SU-DHL-6 (cell line): Measurements from ENCODE around the gene TTC39C.

ENCODE experiments used
- H2AFZ ChIP-seq: fragments of 200-600 bp; sonication (generic); 2 replicates; pipeline ENCODE4 v1.6.1; 2014; ENCODE audit warnings: low read depth, mild to moderate bottlenecking, moderate library complexity, mixed read lengths, antibody characterized with exemption, low read length; ENCODE audit not compliant: severe bottlenecking
- H3F3A ChIP-seq: fragments of 200-600 bp; shearing (Covaris generic); 2 replicates; pipeline ENCODE4 v1.6.0; 2016; ENCODE audit warnings: antibody characterized with exemption, mild to moderate bottlenecking; ENCODE audit not compliant: insufficient read depth
- H3K27ac ChIP-seq: fragments of 200-600 bp; sonication (generic); 2 replicates; pipeline ENCODE4 v1.5.1; 2016; ENCODE audit warnings: low read depth, mild to moderate bottlenecking, low read length, moderate library complexity, mixed read lengths
- H3K27me3 ChIP-seq: fragments of 200-600 bp; sonication (generic), shearing (Covaris generic); 2 replicates; pipeline ENCODE4 v1.6.0; 2014; ENCODE audit warnings: mild to moderate bottlenecking, low read length
- H3K36me3 ChIP-seq: fragments of 200-600 bp; sonication (generic); 2 replicates; pipeline ENCODE4 v1.6.1; 2014; ENCODE audit warnings: mild to moderate bottlenecking, low read length, mixed read lengths
- H3K4me2 ChIP-seq: fragments of 300-600, 200-600 bp; shearing (Covaris generic), sonication (generic); 2 replicates; pipeline ENCODE4 v1.6.0; 2014; ENCODE audit warnings: low read length, low read depth, mild to moderate bottlenecking; ENCODE audit not compliant: poor library complexity, severe bottlenecking
- H3K4me3 ChIP-seq: fragments of 200-600 bp; sonication (generic); 2 replicates; pipeline ENCODE4 v1.5.1; 2014; ENCODE audit warnings: antibody characterized with exemption, low read length, mild to moderate bottlenecking, mixed read lengths; ENCODE audit not compliant: insufficient read depth, poor library complexity, severe bottlenecking
- H3K79me2 ChIP-seq: fragments of 200-600 bp; sonication (generic); 2 replicates; pipeline ENCODE4 v1.6.1; 2014; ENCODE audit warnings: mild to moderate bottlenecking, low read length, moderate library complexity; ENCODE audit not compliant: insufficient read depth
- H3K9ac ChIP-seq: fragments of 200-600 bp; sonication (generic); 2 replicates; pipeline ENCODE4 v1.7.0; 2014; ENCODE audit warnings: mild to moderate bottlenecking, low read length
- H3K9me2 ChIP-seq: fragments of 200-600 bp; sonication (generic); replicated peaks from 2 replicates; pipeline ENCODE4 v1.6.1; 2014; ENCODE audit warnings: low read length; ENCODE audit not compliant: insufficient read depth
- H3K9me3 ChIP-seq: fragments of 200-600 bp; sonication (generic); 2 replicates; pipeline ENCODE4 v1.6.1; 2014; ENCODE audit warnings: low read length, mixed read lengths; ENCODE audit not compliant: insufficient read depth
- H4K20me1 ChIP-seq: fragments of 200-600 bp; sonication (generic); 2 replicates; pipeline ENCODE4 v1.6.1; 2014; ENCODE audit warnings: low read depth, mild to moderate bottlenecking, antibody characterized with exemption, low read length, moderate library complexity, mixed read lengths
- CTCF ChIP-seq: fragments of 200-600 bp; sonication (generic); IDR thresholded peaks from one replicate; pipeline ENCODE4 v1.5.1; 2017; ENCODE audit warnings: antibody characterized with exemption, mild to moderate bottlenecking, low read length, moderate library complexity; ENCODE audit not compliant: insufficient read depth, poor library complexity, severe bottlenecking
- EZH2phosphoT487 ChIP-seq: fragments of 200-600 bp; sonication (generic), shearing (Covaris generic); conservative IDR thresholded peaks from 2 replicates; pipeline ENCODE4 v1.6.1; 2018; ENCODE audit warnings: mild to moderate bottlenecking, antibody characterized with exemption, low read length, moderate library complexity, mixed read lengths

TTC39C gene

GRCh38 chr18:24039671-24040070 is 25.1 kb downstream of the TTC39C start:
- H3K27me3 ChIP-seq = no peaks in the 10 kb centered on the region
- TF ChIP-seq EZH2phosphoT487 = no peak
- no peak for TF ChIP-seq CTCF
- no peak overlapping the region for H3K4me2 ChIP-seq
- peaks cover 4% of the 10 kb centered on the region; the same call in 1 of the 2 replicates for H4K20me1 ChIP-seq
- H3K4me3 ChIP-seq = no peak overlapping the region
- H3K9me3 ChIP-seq = no peaks in the 10 kb centered on the region
- no peaks in the 10 kb centered on the region for H3K9me2 ChIP-seq
- H3K9ac ChIP-seq = no peak overlapping the region
- no peak overlapping the region for H3K27ac ChIP-seq
- no peaks in the 10 kb centered on the region for H3K79me2 ChIP-seq
- H2AFZ ChIP-seq = no peak overlapping the region
- H3K36me3 ChIP-seq = no peaks in the 10 kb centered on the region
- H3F3A ChIP-seq = no peaks in the 10 kb centered on the region

- Histone ChIP-seq H3K79me2 (no peaks in the 10 kb centered on the region), H3K9me2 (no peaks in the 10 kb centered on the region), H3K36me3 (no peaks in the 10 kb centered on the region), H3K27ac (no peak overlapping the region), H3K4me2 (no peak overlapping the region), H3K9me3 (no peaks in the 10 kb centered on the region), H3K27me3 (no peaks in the 10 kb centered on the region), H3K4me3 (no peak overlapping the region), H3K9ac (no peak overlapping the region), H3F3A (no peaks in the 10 kb centered on the region), H4K20me1 (peaks cover 4% of the 10 kb centered on the region; the same call in 1 of the 2 replicates), H2AFZ (no peak overlapping the region)
- no peak for TF ChIP-seq CTCF
- TF ChIP-seq EZH2phosphoT487 = no peak
Observed at GRCh38 chr18:24041691-24042090, 27.1 kb downstream of the TTC39C start.

- Histone ChIP-seq H3K9me2 (no peaks in the 10 kb centered on the region), H3K9ac (no peak overlapping the region), H3K36me3 (no peaks in the 10 kb centered on the region), H3K27ac (no peak overlapping the region), H3K4me2 (no peak overlapping the region), H2AFZ (no peak overlapping the region), H3F3A (no peaks in the 10 kb centered on the region), H3K27me3 (no peaks in the 10 kb centered on the region), H4K20me1 (peaks cover 8% of the 10 kb centered on the region; the same call in 1 of the 2 replicates), H3K4me3 (no peak overlapping the region), H3K79me2 (no peaks in the 10 kb centered on the region), H3K9me3 (no peaks in the 10 kb centered on the region)
- TF ChIP-seq EZH2phosphoT487 (no peak), CTCF (no peak)
Observed at GRCh38 chr18:24043403-24043802, 28.8 kb downstream of the TTC39C start.

- Histone ChIP-seq H3K27ac (no peak overlapping the region), H3K36me3 (no peaks in the 10 kb centered on the region), H3K9ac (no peak overlapping the region), H2AFZ (no peak overlapping the region), H4K20me1 (peaks cover 7% of the 10 kb centered on the region; the same call in 1 of the 2 replicates), H3F3A (no peaks in the 10 kb centered on the region), H3K4me2 (no peak overlapping the region), H3K79me2 (no peaks in the 10 kb centered on the region), H3K9me3 (no peaks in the 10 kb centered on the region), H3K4me3 (no peak overlapping the region), H3K27me3 (no peaks in the 10 kb centered on the region), H3K9me2 (no peaks in the 10 kb centered on the region)
- TF ChIP-seq CTCF = no peak
- no peak for TF ChIP-seq EZH2phosphoT487
Observed at GRCh38 chr18:24048261-24048660, 33.7 kb downstream of the TTC39C start.
